ENCODE data around the gene FXYD6.
"Not testable (repeated sequence)": the region's sequence is repeated elsewhere in the genome, so short reads cannot be mapped to it uniquely, and the experiment has no call there.

FXYD6 gene

GRCh38 chr11:117876341-117877119, at the start of gene FXYD6:
FXYD6 (minus strand) TSS chr11:117876658; CDS start chr11:117842776, 33,882 bp downstream.
- H3K4me3 ChIP-seq (ENCODE audit: low read depth, low read length): peak within 1 kb of the TSS; percentile 53
- no peak for DNase-seq (ENCODE audit: low read depth)

GRCh38 chr11:117926166-117926565, 49.7 kb upstream of the FXYD6 start:
- DNase-seq (ENCODE audit: low read depth): not testable (repeated sequence)

GRCh38 chr11:117925198-117925925, 48.9 kb upstream of the FXYD6 start:
- no peak overlapping the region for H3K4me3 ChIP-seq (ENCODE audit: low read depth, low read length)
- no peak for DNase-seq (ENCODE audit: low read depth)

More at GRCh38 chr11:117926166-117926565, 49.7 kb upstream of the FXYD6 start:
- not testable (repeated sequence) for H3K4me3 ChIP-seq (ENCODE audit: low read depth, low read length)

GRCh38 chr11:117924631-117925170, 48.2 kb upstream of the FXYD6 start:
- H3K4me3 ChIP-seq (ENCODE audit: low read depth, low read length): no peak overlapping the region
- DNase-seq (ENCODE audit: low read depth): no peak

GRCh38 chr11:117923773-117924172, 47.3 kb upstream of the FXYD6 start:
- H3K4me3 ChIP-seq (ENCODE audit: low read depth, low read length): no peak overlapping the region

GRCh38 chr11:117923275-117923674, 46.8 kb upstream of the FXYD6 start:
- no peak for DNase-seq (ENCODE audit: low read depth)
- H3K4me3 ChIP-seq (ENCODE audit: low read depth, low read length): no peak overlapping the region

More at GRCh38 chr11:117923773-117924172, 47.3 kb upstream of the FXYD6 start:
- DNase-seq (ENCODE audit: low read depth): no peak

- no peak overlapping the region for H3K4me3 ChIP-seq (ENCODE audit: low read depth, low read length)
- DNase-seq (ENCODE audit: low read depth): no peak
These were observed 45.4 kb upstream of the FXYD6 start for GRCh38 chr11:117921893-117922292.

- DNase-seq (ENCODE audit: low read depth): no peak
- H3K4me3 ChIP-seq (ENCODE audit: low read depth, low read length): no peak overlapping the region
These were observed 45.0 kb upstream of the FXYD6 start for GRCh38 chr11:117921456-117921855.

- DNase-seq (ENCODE audit: low read depth): no peak
- H3K4me3 ChIP-seq (ENCODE audit: low read depth, low read length): no peak overlapping the region
These were observed 43.3 kb upstream of the FXYD6 start for GRCh38 chr11:117919781-117920221.

- DNase-seq (ENCODE audit: low read depth): no peak
- H3K4me3 ChIP-seq (ENCODE audit: low read depth, low read length): no peak overlapping the region
These were observed 42.9 kb upstream of the FXYD6 start for GRCh38 chr11:117919341-117919740.

GRCh38 chr11:117918366-117919255, 42.2 kb upstream of the FXYD6 start:
- DNase-seq (ENCODE audit: low read depth): no peak
- H3K4me3 ChIP-seq (ENCODE audit: low read depth, low read length): no peak overlapping the region

- DNase-seq (ENCODE audit: low read depth): no peak
- H3K4me3 ChIP-seq (ENCODE audit: low read depth, low read length): no peak overlapping the region
These were observed 41.2 kb upstream of the FXYD6 start for GRCh38 chr11:117917591-117918151.

GRCh38 chr11:117916956-117917355, 40.5 kb upstream of the FXYD6 start:
- no peak overlapping the region for H3K4me3 ChIP-seq (ENCODE audit: low read depth, low read length)

GRCh38 chr11:117915672-117916235, 39.3 kb upstream of the FXYD6 start:
- no peak overlapping the region for H3K4me3 ChIP-seq (ENCODE audit: low read depth, low read length)
- DNase-seq (ENCODE audit: low read depth): no peak

More at GRCh38 chr11:117916956-117917355, 40.5 kb upstream of the FXYD6 start:
- DNase-seq (ENCODE audit: low read depth): no peak

GRCh38 chr11:117914991-117915618, 38.6 kb upstream of the FXYD6 start:
- no peak overlapping the region for H3K4me3 ChIP-seq (ENCODE audit: low read depth, low read length)
- no peak for DNase-seq (ENCODE audit: low read depth)

- no peak overlapping the region for H3K4me3 ChIP-seq (ENCODE audit: low read depth, low read length)
- no peak for DNase-seq (ENCODE audit: low read depth)
These were observed 37.9 kb upstream of the FXYD6 start for GRCh38 chr11:117914398-117914761.

- H3K4me3 ChIP-seq (ENCODE audit: low read depth, low read length): no peak overlapping the region
- no peak for DNase-seq (ENCODE audit: low read depth)
These were observed 37.4 kb upstream of the FXYD6 start for GRCh38 chr11:117913736-117914397.

GRCh38 chr11:117912497-117912896, 36.0 kb upstream of the FXYD6 start:
- no peak for DNase-seq (ENCODE audit: low read depth)
- H3K4me3 ChIP-seq (ENCODE audit: low read depth, low read length): no peak overlapping the region

All from skeletal muscle cell (primary cell).